ENCODE results near the gene SLC8A1.

Gene SLC8A1

GRCh38 chr2:40432921-40433483 is 18.9 kb downstream of the SLC8A1 start:
- H2AFZ ChIP-seq (ENCODE audit: low read length), result no peak overlapping the region

GRCh38 chr2:40431600-40431955 is 20.3 kb downstream of the SLC8A1 start:
- no peaks in the 10 kb centered on the region for H3K4me1 ChIP-seq (ENCODE audit: insufficient read depth, low read length, poor library complexity, severe bottlenecking)
- H3K27me3 ChIP-seq (ENCODE audit: insufficient read depth, low read length, poor library complexity, severe bottlenecking), result no peaks in the 10 kb centered on the region
- H3K79me2 ChIP-seq (ENCODE audit: insufficient read depth, low read length), result no peaks in the 10 kb centered on the region
- no peaks in the 10 kb centered on the region for H4K20me1 ChIP-seq (ENCODE audit: insufficient read depth, low read length, poor library complexity, severe bottlenecking)
- no peaks in the 10 kb centered on the region for H3K9me3 ChIP-seq (ENCODE audit: insufficient read depth, low read depth, low read length)
- TF ChIP-seq EZH2phosphoT487 (IDR thresholded peaks at IDR 0.05; ENCODE audit: borderline replicate concordance), result no peak
- no peak for TF ChIP-seq CTCF (conservative IDR thresholded peaks at IDR 0.05; ENCODE audit: low read length)
- no peak overlapping the region for H3K4me3 ChIP-seq (ENCODE audit: low read length, poor library complexity, severe bottlenecking)
- H3K9ac ChIP-seq (ENCODE audit: low read depth, low read length, poor library complexity, severe bottlenecking), result no peak overlapping the region
- H3F3A ChIP-seq (ENCODE audit: low read depth), result no peaks in the 10 kb centered on the region
- H3K4me2 ChIP-seq (ENCODE audit: low read depth, low read length, poor library complexity, severe bottlenecking), result no peak overlapping the region
- H3K9me2 ChIP-seq (replicated peaks; ENCODE audit: low read depth, low read length), result no peaks in the 10 kb centered on the region
- H3K36me3 ChIP-seq (ENCODE audit: insufficient read depth, low read length), result no peaks in the 10 kb centered on the region
- no peak overlapping the region for H2AFZ ChIP-seq (ENCODE audit: low read length)

More at GRCh38 chr2:40432921-40433483, 18.9 kb downstream of the SLC8A1 start:
- TF ChIP-seq CTCF (conservative IDR thresholded peaks at IDR 0.05; ENCODE audit: low read length), result no peak
- no peak for TF ChIP-seq EZH2phosphoT487 (IDR thresholded peaks at IDR 0.05; ENCODE audit: borderline replicate concordance)
- H3K36me3 ChIP-seq (ENCODE audit: insufficient read depth, low read length), result no peaks in the 10 kb centered on the region
- H3K4me1 ChIP-seq (ENCODE audit: insufficient read depth, low read length, poor library complexity, severe bottlenecking), result no peaks in the 10 kb centered on the region
- no peaks in the 10 kb centered on the region for H4K20me1 ChIP-seq (ENCODE audit: insufficient read depth, low read length, poor library complexity, severe bottlenecking)
- no peaks in the 10 kb centered on the region for H3F3A ChIP-seq (ENCODE audit: low read depth)
- no peak overlapping the region for H3K9ac ChIP-seq (ENCODE audit: low read depth, low read length, poor library complexity, severe bottlenecking)
- no peaks in the 10 kb centered on the region for H3K27me3 ChIP-seq (ENCODE audit: insufficient read depth, low read length, poor library complexity, severe bottlenecking)
- H3K9me2 ChIP-seq (replicated peaks; ENCODE audit: low read depth, low read length), result no peaks in the 10 kb centered on the region
- no peaks in the 10 kb centered on the region for H3K79me2 ChIP-seq (ENCODE audit: insufficient read depth, low read length)
- H3K4me2 ChIP-seq (ENCODE audit: low read depth, low read length, poor library complexity, severe bottlenecking), result no peak overlapping the region
- no peaks in the 10 kb centered on the region for H3K9me3 ChIP-seq (ENCODE audit: insufficient read depth, low read depth, low read length)
- H3K4me3 ChIP-seq (ENCODE audit: low read length, poor library complexity, severe bottlenecking), result no peak overlapping the region

GRCh38 chr2:40430776-40431599 is 20.9 kb downstream of the SLC8A1 start:
- no peaks in the 10 kb centered on the region for H4K20me1 ChIP-seq (ENCODE audit: insufficient read depth, low read length, poor library complexity, severe bottlenecking)
- H3K4me1 ChIP-seq (ENCODE audit: insufficient read depth, low read length, poor library complexity, severe bottlenecking), result no peaks in the 10 kb centered on the region
- TF ChIP-seq EZH2phosphoT487 (IDR thresholded peaks at IDR 0.05; ENCODE audit: borderline replicate concordance), result no peak
- no peak for TF ChIP-seq CTCF (conservative IDR thresholded peaks at IDR 0.05; ENCODE audit: low read length)
- H3K27me3 ChIP-seq (ENCODE audit: insufficient read depth, low read length, poor library complexity, severe bottlenecking), result no peaks in the 10 kb centered on the region
- no peaks in the 10 kb centered on the region for H3K36me3 ChIP-seq (ENCODE audit: insufficient read depth, low read length)
- no peak overlapping the region for H3K9ac ChIP-seq (ENCODE audit: low read depth, low read length, poor library complexity, severe bottlenecking)
- no peaks in the 10 kb centered on the region for H3K79me2 ChIP-seq (ENCODE audit: insufficient read depth, low read length)
- H3K9me3 ChIP-seq (ENCODE audit: insufficient read depth, low read depth, low read length), result no peaks in the 10 kb centered on the region
- no peak overlapping the region for H3K4me3 ChIP-seq (ENCODE audit: low read length, poor library complexity, severe bottlenecking)
- no peak overlapping the region for H2AFZ ChIP-seq (ENCODE audit: low read length)
- H3K4me2 ChIP-seq (ENCODE audit: low read depth, low read length, poor library complexity, severe bottlenecking), result no peak overlapping the region
- H3F3A ChIP-seq (ENCODE audit: low read depth), result no peaks in the 10 kb centered on the region
- H3K9me2 ChIP-seq (replicated peaks; ENCODE audit: low read depth, low read length), result no peaks in the 10 kb centered on the region
